ENCODE data around the gene SCP2.

SCP2 gene

DNA sequence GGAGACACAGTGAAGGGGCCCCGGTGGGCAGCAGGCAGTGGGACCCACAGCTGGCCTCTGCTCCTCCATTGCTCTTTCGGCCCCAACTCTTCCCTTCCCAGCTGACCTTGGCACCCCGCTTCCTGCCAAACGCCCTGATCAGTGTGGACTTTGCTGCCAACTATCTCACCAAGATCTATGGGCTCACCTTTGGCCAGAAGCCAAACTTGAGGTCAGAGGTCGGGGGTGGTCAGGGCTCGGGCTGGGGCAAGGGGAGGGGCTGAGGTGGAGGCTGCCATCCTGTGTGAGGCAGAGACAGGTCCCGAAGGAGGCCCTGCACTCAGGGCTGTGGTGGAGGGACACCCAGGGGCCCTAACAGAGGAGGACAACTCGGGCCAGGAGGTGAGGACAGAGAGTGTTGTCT is 148.7 kb downstream of the SCP2 start:
- no peak for DNase-seq (ENCODE audit: low spot score)
- TF ChIP-seq, protein P1, sequence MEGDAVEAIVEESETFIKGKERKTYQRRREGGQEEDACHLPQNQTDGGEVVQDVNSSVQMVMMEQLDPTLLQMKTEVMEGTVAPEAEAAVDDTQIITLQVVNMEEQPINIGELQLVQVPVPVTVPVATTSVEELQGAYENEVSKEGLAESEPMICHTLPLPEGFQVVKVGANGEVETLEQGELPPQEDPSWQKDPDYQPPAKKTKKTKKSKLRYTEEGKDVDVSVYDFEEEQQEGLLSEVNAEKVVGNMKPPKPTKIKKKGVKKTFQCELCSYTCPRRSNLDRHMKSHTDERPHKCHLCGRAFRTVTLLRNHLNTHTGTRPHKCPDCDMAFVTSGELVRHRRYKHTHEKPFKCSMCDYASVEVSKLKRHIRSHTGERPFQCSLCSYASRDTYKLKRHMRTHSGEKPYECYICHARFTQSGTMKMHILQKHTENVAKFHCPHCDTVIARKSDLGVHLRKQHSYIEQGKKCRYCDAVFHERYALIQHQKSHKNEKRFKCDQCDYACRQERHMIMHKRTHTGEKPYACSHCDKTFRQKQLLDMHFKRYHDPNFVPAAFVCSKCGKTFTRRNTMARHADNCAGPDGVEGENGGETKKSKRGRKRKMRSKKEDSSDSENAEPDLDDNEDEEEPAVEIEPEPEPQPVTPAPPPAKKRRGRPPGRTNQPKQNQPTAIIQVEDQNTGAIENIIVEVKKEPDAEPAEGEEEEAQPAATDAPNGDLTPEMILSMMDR (IDR thresholded peaks at IDR 0.05; ENCODE audit: borderline replicate concordance, control extremely low read depth, extremely low read depth, insufficient read depth, missing control alignments) = no peak
- in situ Hi-C loops (cut with MboI; ENCODE audit: low sequenced_read_pairs, unreplicated experiment) = no loop called here

DNA sequence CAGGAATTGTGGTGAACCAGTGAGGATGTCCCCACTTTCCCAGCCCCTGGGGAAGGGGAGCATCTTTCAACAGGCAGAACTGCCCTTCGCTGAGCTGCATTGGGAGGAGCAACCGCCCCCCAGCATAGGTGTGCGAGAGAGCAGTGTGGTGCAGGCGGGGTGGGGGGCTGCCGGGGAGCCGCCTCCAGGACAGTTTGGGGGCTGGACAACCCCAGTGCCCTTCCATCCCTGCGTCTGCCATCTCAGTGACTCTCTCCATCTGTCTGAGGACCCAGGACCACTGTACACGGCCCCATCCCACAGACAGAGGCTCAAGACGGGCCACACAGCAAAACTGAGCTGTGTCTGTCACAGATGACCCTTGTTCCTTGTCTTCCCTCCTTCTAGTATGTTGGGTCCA is 149.1 kb downstream of the SCP2 start:
- in situ Hi-C loops (cut with MboI; ENCODE audit: low sequenced_read_pairs, unreplicated experiment) = no loop called here
- DNase-seq (ENCODE audit: low spot score) = no peak
- TF ChIP-seq, protein P1 (IDR thresholded peaks at IDR 0.05; ENCODE audit: borderline replicate concordance, control extremely low read depth, extremely low read depth, insufficient read depth, missing control alignments) = no peak

DNA sequence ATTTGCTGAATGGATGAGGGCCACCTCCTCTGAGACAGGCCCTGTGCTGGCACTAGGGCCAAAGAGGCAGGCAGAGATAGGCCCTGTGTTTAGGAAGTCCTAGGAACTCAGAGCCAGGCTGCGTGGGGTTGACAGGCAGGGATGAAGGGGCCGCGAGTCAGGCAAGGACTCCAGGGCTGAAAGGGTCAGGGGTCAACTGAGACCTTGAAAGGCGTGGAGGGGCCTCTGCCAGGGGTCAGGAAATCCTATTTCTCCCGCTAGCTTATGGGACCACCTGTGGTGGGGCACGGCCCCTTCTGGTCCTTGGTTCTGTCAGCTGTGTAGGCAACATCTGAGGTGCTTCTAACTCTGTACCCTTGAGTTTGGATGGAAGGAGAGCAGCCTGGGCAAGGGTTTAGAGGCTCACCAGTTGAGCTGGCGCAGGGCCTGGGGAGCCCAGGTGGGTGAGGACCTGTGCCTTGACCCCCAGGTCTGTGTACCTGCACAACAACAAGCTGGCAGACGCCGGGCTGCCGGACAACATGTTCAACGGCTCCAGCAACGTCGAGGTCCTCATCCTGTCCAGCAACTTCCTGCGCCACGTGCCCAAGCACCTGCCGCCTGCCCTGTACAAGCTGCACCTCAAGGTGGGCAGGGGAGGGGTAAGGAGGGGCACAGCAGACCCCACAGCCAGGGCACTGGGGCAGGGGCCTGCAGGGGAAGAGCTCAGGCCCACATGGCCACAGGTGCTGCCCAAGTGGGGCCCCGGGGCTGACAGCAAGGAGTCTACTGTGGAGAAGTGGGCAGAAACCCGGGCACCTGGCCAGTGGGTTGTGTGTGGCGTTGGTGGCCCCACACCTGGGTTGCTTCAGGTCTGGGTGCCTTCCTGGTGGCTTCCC is 149.9 kb downstream of the SCP2 start:
- in situ Hi-C loops (cut with MboI; ENCODE audit: low sequenced_read_pairs, unreplicated experiment) = no loop called here

DNA sequence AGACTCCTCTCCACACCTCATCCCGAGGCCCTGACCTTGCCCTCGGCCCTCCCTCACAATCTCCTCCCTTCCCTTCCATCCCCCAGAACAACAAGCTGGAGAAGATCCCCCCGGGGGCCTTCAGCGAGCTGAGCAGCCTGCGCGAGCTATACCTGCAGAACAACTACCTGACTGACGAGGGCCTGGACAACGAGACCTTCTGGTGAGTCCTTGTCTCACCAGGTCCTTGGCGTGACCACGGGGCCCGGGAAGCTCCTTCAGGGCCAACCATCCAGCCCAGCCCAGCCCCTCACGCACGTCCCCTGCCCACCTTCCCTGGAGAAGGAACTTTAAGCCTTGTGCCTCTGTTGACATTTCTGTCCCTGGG is 150.5 kb downstream of the SCP2 start:
- DNase-seq (ENCODE audit: low spot score) = no peak
- TF ChIP-seq, protein P1 (IDR thresholded peaks at IDR 0.05; ENCODE audit: borderline replicate concordance, control extremely low read depth, extremely low read depth, insufficient read depth, missing control alignments) = no peak
- in situ Hi-C loops (cut with MboI; ENCODE audit: low sequenced_read_pairs, unreplicated experiment) = no loop called here

More for the DNA sequence above, 149.9 kb downstream of the SCP2 start:
- TF ChIP-seq, protein P1 (IDR thresholded peaks at IDR 0.05; ENCODE audit: borderline replicate concordance, control extremely low read depth, extremely low read depth, insufficient read depth, missing control alignments) = no peak
- DNase-seq (ENCODE audit: low spot score) = no peak

DNA sequence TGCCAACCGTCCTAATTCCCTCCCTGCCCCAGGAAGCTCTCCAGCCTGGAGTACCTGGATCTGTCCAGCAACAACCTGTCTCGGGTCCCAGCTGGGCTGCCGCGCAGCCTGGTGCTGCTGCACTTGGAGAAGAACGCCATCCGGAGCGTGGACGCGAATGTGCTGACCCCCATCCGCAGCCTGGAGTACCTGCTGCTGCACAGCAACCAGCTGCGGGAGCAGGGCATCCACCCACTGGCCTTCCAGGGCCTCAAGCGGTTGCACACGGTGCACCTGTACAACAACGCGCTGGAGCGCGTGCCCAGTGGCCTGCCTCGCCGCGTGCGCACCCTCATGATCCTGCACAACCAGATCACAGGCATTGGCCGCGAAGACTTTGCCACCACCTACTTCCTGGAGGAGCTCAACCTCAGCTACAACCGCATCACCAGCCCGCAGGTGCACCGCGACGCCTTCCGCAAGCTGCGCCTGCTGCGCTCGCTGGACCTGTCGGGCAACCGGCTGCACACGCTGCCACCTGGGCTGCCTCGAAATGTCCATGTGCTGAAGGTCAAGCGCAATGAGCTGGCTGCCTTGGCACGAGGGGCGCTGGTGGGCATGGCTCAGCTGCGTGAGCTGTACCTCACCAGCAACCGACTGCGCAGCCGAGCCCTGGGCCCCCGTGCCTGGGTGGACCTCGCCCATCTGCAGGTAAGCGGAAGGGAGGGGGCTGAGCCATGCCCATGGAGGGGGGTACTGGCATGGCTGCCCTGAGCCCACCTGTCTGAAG is 151.4 kb downstream of the SCP2 start:
- TF ChIP-seq, protein P1 (IDR thresholded peaks at IDR 0.05; ENCODE audit: borderline replicate concordance, control extremely low read depth, extremely low read depth, insufficient read depth, missing control alignments) = no peak
- no peak for DNase-seq (ENCODE audit: low spot score)
- in situ Hi-C loops (cut with MboI; ENCODE audit: low sequenced_read_pairs, unreplicated experiment) = no loop called here

GRCh38 chr1:53079251-53079650 is 152.2 kb downstream of the SCP2 start:
- in situ Hi-C loops (cut with MboI; ENCODE audit: low sequenced_read_pairs, unreplicated experiment) = no loop called here
- TF ChIP-seq, protein P1 (IDR thresholded peaks at IDR 0.05; ENCODE audit: borderline replicate concordance, control extremely low read depth, extremely low read depth, insufficient read depth, missing control alignments) = no peak
- DNase-seq (ENCODE audit: low spot score) = no peak
